ENCODE results near the gene ZBTB1.

Gene ZBTB1

DNA sequence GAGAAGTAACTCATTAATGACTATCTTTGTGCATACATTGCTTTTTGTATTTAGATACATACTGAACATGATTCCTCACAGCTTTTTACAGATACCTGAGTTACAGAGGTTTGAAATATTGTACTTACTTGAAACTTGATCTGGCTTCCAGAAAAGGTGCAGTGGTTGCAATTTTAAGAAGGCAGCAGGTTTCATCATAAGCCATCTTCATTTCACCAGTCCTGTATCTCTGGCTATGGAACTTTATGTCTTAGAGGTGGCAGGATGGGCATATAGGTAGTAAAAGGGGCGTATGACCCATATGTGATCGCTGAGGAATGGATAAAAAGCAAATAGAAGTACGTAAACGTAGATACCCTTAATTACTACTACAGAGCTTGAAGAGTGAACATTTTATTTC, 13.7 kb downstream of the ZBTB1 start:
- H3K4me3 ChIP-seq (ENCODE audit: control insufficient read depth, low read depth, low read length): no peak overlapping the region
- DNase-seq (ENCODE audit: low read depth): no peak
- TF ChIP-seq, protein P1, sequence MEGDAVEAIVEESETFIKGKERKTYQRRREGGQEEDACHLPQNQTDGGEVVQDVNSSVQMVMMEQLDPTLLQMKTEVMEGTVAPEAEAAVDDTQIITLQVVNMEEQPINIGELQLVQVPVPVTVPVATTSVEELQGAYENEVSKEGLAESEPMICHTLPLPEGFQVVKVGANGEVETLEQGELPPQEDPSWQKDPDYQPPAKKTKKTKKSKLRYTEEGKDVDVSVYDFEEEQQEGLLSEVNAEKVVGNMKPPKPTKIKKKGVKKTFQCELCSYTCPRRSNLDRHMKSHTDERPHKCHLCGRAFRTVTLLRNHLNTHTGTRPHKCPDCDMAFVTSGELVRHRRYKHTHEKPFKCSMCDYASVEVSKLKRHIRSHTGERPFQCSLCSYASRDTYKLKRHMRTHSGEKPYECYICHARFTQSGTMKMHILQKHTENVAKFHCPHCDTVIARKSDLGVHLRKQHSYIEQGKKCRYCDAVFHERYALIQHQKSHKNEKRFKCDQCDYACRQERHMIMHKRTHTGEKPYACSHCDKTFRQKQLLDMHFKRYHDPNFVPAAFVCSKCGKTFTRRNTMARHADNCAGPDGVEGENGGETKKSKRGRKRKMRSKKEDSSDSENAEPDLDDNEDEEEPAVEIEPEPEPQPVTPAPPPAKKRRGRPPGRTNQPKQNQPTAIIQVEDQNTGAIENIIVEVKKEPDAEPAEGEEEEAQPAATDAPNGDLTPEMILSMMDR (conservative IDR thresholded peaks at IDR 0.05; ENCODE audit: control insufficient read depth, insufficient read depth, low read depth, low read length): no peak

DNA sequence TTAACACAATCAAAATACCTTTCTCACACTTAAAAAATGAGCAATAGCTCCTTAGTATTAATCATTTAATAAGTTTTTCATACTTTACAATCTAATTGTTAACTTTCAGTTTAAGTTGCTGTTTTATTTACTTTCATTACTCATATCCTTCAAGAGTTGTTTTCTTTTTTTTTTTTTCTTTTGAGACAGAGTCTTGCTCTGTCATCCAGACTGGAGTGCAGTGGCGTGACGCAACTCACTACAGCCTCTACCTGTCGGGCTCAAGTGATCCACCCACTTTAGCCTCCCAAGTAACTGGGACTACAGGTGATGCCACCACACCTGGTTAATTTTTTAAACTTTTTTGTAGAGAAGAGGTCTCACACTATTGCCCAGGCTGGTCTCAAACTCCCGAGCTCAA, 16.1 kb downstream of the ZBTB1 start:
- H3K4me3 ChIP-seq (ENCODE audit: control insufficient read depth, low read depth, low read length): no peak overlapping the region
- no peak for DNase-seq (ENCODE audit: low read depth)
- TF ChIP-seq, protein P1 (conservative IDR thresholded peaks at IDR 0.05; ENCODE audit: control insufficient read depth, insufficient read depth, low read depth, low read length): no peak

DNA sequence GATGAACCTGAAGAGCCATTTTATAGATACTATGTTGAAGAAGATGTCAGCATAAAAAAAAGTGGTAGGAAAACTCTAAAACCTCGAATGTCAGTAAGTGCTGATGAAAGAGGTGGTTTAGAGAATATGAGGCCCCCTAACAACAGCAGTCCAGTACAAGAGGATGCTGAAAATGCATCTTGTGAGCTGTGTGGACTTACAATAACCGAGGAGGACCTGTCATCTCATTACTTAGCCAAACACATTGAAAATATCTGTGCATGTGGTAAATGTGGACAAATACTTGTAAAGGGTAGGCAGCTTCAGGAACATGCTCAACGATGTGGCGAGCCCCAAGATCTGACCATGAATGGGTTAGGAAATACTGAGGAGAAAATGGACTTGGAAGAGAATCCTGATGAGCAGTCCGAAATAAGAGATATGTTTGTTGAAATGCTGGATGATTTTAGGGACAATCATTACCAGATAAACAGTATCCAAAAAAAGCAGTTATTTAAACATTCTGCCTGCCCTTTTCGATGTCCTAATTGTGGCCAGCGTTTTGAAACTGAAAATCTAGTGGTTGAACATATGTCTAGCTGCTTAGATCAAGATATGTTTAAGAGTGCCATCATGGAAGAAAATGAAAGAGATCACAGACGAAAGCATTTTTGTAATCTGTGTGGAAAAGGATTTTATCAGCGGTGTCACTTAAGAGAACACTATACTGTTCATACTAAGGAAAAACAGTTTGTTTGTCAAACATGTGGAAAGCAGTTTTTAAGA, 18.2 kb downstream of the ZBTB1 start:
- TF ChIP-seq, protein P1 (conservative IDR thresholded peaks at IDR 0.05; ENCODE audit: control insufficient read depth, insufficient read depth, low read depth, low read length): no peak
- H3K4me3 ChIP-seq (ENCODE audit: control insufficient read depth, low read depth, low read length): no peak overlapping the region
- no peak for DNase-seq (ENCODE audit: low read depth)

DNA sequence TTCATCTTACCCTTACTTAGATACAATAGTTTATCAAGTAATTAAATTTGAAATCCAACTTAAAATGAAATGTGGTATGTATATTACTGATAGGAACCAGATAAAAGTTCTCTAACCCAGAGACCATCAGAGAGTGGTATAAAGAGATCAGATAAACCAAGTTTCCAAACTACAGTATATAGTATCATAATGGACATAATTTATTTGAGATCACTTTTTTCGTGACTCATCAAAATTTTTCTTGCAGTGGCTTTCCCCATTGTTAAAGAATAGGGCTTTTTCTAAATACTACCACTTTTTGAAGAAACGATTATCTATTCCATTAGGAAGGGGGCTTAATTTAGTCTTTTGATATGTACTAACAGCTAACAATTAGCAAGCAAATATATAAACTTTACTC, 20.8 kb downstream of the ZBTB1 start:
- TF ChIP-seq, protein P1 (conservative IDR thresholded peaks at IDR 0.05; ENCODE audit: control insufficient read depth, insufficient read depth, low read depth, low read length): no peak
- no peak overlapping the region for H3K4me3 ChIP-seq (ENCODE audit: control insufficient read depth, low read depth, low read length)
- DNase-seq (ENCODE audit: low read depth): no peak

DNA sequence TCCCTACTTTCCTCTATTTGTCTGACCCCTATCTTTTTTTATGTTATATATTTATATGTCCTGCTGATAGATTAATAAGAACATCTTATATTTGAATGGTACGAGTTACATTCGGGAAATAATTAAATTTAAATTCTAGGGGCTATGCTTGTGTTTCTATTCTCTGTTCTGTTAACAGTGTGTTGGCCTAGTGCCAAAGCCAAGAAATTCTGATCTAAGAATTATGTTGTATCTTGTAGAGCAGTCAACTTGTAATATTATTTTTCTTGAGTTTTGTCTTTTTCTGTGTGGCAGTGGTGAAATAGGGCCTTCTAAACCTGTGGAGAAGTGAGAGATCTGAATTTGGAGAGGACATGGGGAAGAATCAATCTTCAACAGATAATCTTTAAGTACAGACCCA, 27.0 kb downstream of the ZBTB1 start:
- TF ChIP-seq, protein P1 (conservative IDR thresholded peaks at IDR 0.05; ENCODE audit: control insufficient read depth, insufficient read depth, low read depth, low read length): no peak
- DNase-seq (ENCODE audit: low read depth): no peak
- H3K4me3 ChIP-seq (ENCODE audit: control insufficient read depth, low read depth, low read length): no peak overlapping the region

DNA sequence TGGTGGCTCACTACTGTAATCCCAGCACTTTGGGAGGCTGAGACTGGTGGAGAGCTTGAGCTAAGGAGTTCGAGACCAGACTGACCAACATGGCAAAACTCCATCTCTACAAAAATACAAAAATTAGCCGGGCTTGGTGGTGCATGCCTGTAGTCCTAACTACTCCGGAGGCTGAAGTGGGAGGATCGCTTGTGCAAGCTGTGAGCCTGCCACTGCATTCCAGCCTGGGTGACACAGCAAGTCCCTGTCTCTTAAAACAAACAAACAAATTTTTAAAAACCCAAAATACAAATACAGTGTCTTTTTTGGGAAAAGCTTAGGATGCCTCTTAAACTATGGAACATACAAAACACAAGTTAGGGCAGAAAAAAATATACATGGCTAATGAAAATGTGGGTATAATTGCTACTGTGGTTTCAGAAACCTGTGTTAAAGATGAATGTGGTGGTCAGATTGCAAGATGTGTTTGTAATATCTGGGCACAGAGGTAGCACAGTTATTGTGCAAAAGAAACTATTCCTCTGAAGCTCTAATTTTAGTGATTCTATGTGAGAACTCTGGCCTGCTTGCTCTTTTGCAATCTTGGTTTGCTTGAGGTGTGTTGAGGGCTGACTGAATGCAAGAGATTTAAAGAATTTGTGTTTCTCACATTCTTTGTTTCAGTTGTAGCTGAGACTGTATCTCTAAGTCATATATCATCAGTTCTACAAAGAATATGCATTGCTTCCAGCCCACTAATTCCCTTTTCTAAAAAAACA, 32.1 kb downstream of the ZBTB1 start:
- H3K4me3 ChIP-seq (ENCODE audit: control insufficient read depth, low read depth, low read length): no peak overlapping the region
- TF ChIP-seq, protein P1 (conservative IDR thresholded peaks at IDR 0.05; ENCODE audit: control insufficient read depth, insufficient read depth, low read depth, low read length): no peak
- peak; percentile 21 for DNase-seq (ENCODE audit: low read depth)

Measured in fibroblast of mammary gland (primary cell).